Esophagus (tissue), 2 donors: ENCODE results near the gene BST2. TPM values are rescaled to one million over a fixed set of nuclear protein-coding genes. Genes with fewer than 3 reads are reported as not detected.
A peak's percentile ranks its signal among the peaks of the same experiment; 100 is the strongest.

Experiments used
- H3K27ac ChIP-seq, 2 donors: one replicate each; pipeline ENCODE4 v1.5.1; 2013; ENCODE audit warnings: low read depth in 2 of 2, mild to moderate bottlenecking in 2 of 2, inconsistent platforms in 1 of 2, low read length in 1 of 2, moderate library complexity in 1 of 2
- H3K27me3 ChIP-seq, 2 donors: one replicate each; pipeline ENCODE4 v1.6.1; 2013; ENCODE audit warnings: low read length in 2 of 2, control low read depth in 1 of 2, mild to moderate bottlenecking in 1 of 2; ENCODE audit not compliant: insufficient read depth in 2 of 2, control insufficient read depth in 1 of 2
- H3K36me3 ChIP-seq, 2 donors: one replicate each; pipeline ENCODE4 v1.6.1; 2013; ENCODE audit warnings: low read length in 1 of 2; ENCODE audit not compliant: control insufficient read depth in 2 of 2, insufficient read depth in 2 of 2
- H3K4me1 ChIP-seq, 2 donors: one replicate each; pipeline ENCODE4 v1.6.1; 2013; ENCODE audit warnings: low read length in 1 of 2; ENCODE audit not compliant: control insufficient read depth in 2 of 2, insufficient read depth in 2 of 2
- H3K4me3 ChIP-seq, 2 donors: one replicate each; pipeline ENCODE4 v1.5.1; 2013; ENCODE audit warnings: low read length in 2 of 2, mild to moderate bottlenecking in 2 of 2, low read depth in 1 of 2, moderate library complexity in 1 of 2
- H3K9me3 ChIP-seq, 2 donors: one replicate each; pipeline ENCODE4 v1.6.1; 2013; ENCODE audit warnings: mild to moderate bottlenecking in 2 of 2, low read depth in 1 of 2, low read length in 1 of 2, moderate library complexity in 1 of 2; ENCODE audit not compliant: control insufficient read depth in 2 of 2, insufficient read depth in 1 of 2
- WGBS, 2 donors: extraction: QIAGEN DNeasy Blood & Tissue Kit; methylation state at CpG; one replicate each; pipeline ENCODE4 v1.1.7; 2013; 5-methylcytosine and 5-hydroxymethylcytosine counted together
- polyA plus RNA-seq, 2 donors: library from polyadenylated mRNA; stranded (reverse); fragments of 200-250 nt; gene quantifications; one replicate each; pipeline ENCODE4 v1.2.3, GENCODE V29; 2013
- donor health status: healthy with polysubstance abuse.
- donor health status: Bipolar disorder and iron deficiency.

Gene BST2
- polyA plus RNA-seq, 2 donors, result 8.5 to 17.6 TPM

GRCh38 chr19:17436874-17437267, 31.4 kb upstream of the BST2 start:
- no peaks in the 10 kb centered on the region for H3K4me1 ChIP-seq
- no peaks in the 10 kb centered on the region for H3K27me3 ChIP-seq
- H3K36me3 ChIP-seq, result no peaks in the 10 kb centered on the region
- H3K9me3 ChIP-seq, result peaks cover 0 to 6% of the 10 kb centered on the region in 2 donors
- no peak overlapping the region for H3K4me3 ChIP-seq
- WGBS, 2 donors, result 73 to 77% methylated on average over 7 of the region's 7 CpGs
- no peak overlapping the region for H3K27ac ChIP-seq

- Histone ChIP-seq H3K4me1 (no peaks in the 10 kb centered on the region), H3K27ac (no peak overlapping the region)
- 96 to 97% methylated on average over 25 of the region's 25 CpGs for WGBS, 2 donors
Measured at GRCh38 chr19:17436094-17436873, 30.9 kb upstream of the BST2 start.

GRCh38 chr19:17435218-17435617, 29.8 kb upstream of the BST2 start:
- Histone ChIP-seq H3K4me1 (no peaks in the 10 kb centered on the region), H3K4me3 (no peak overlapping the region), H3K27ac (no peak overlapping the region), H3K27me3 (no peaks in the 10 kb centered on the region), H3K36me3 (no peaks in the 10 kb centered on the region), H3K9me3 (peaks cover 0 to 6% of the 10 kb centered on the region in 2 donors)
- 84 to 87% methylated on average over 7 of the region's 7 CpGs for WGBS, 2 donors

More at GRCh38 chr19:17436094-17436873, 30.9 kb upstream of the BST2 start:
- Histone ChIP-seq H3K36me3 (no peaks in the 10 kb centered on the region), H3K27me3 (no peaks in the 10 kb centered on the region), H3K4me3 (no peak overlapping the region), H3K9me3 (peaks cover 0 to 6% of the 10 kb centered on the region in 2 donors)

GRCh38 chr19:17431417-17431816, 26.0 kb upstream of the BST2 start:
- Histone ChIP-seq H3K27ac (no peak overlapping the region), H3K4me3 (no peak overlapping the region), H3K4me1 (no peaks in the 10 kb centered on the region), H3K9me3 (peaks cover 0 to 5% of the 10 kb centered on the region in 2 donors), H3K27me3 (no peaks in the 10 kb centered on the region), H3K36me3 (no peaks in the 10 kb centered on the region)
- WGBS, 2 donors, result 89 to 91% methylated on average over 7 of the region's 7 CpGs

- WGBS, 2 donors, result 34 to 39% methylated on average over 17 of the region's 17 CpGs
- no peak overlapping the region for H3K4me3 ChIP-seq
- peak overlapping the region in 1 of 2 donors; percentile 28 for H3K27ac ChIP-seq
- no peaks in the 10 kb centered on the region for H3K4me1 ChIP-seq
- H3K27me3 ChIP-seq, result no peaks in the 10 kb centered on the region
- H3K36me3 ChIP-seq, result no peaks in the 10 kb centered on the region
- H3K9me3 ChIP-seq, result no peaks in the 10 kb centered on the region
Measured at GRCh38 chr19:17429641-17430113, 24.2 kb upstream of the BST2 start.

- Histone ChIP-seq H3K4me3 (no peak overlapping the region), H3K36me3 (peaks cover 0 to 8% of the 10 kb centered on the region in 2 donors), H3K27ac (no peak overlapping the region), H3K27me3 (no peaks in the 10 kb centered on the region), H3K4me1 (peaks cover 0 to 2% of the 10 kb centered on the region in 2 donors), H3K9me3 (no peaks in the 10 kb centered on the region)
- 36 to 37% methylated on average over 27 of the region's 27 CpGs for WGBS, 2 donors
Measured at GRCh38 chr19:17424743-17425365, 19.4 kb upstream of the BST2 start.

GRCh38 chr19:17423429-17424208, 18.2 kb upstream of the BST2 start:
- no peaks in the 10 kb centered on the region for H3K9me3 ChIP-seq
- WGBS, 2 donors, result 87 to 91% methylated on average over 20 of the region's 20 CpGs

GRCh38 chr19:17421942-17422341, 16.5 kb upstream of the BST2 start:
- Histone ChIP-seq H3K4me1 (peaks cover 0 to 2% of the 10 kb centered on the region in 2 donors), H3K4me3 (no peak overlapping the region), H3K27me3 (no peaks in the 10 kb centered on the region), H3K36me3 (peaks cover 0 to 8% of the 10 kb centered on the region in 2 donors), H3K9me3 (no peaks in the 10 kb centered on the region), H3K27ac (no peak overlapping the region)
- WGBS, 2 donors, result 97 to 99% methylated on average over 4 of the region's 4 CpGs

More at GRCh38 chr19:17423429-17424208, 18.2 kb upstream of the BST2 start:
- H3K27me3 ChIP-seq, result no peaks in the 10 kb centered on the region
- H3K27ac ChIP-seq, result no peak overlapping the region
- no peak overlapping the region for H3K4me3 ChIP-seq
- peaks cover 0 to 8% of the 10 kb centered on the region in 2 donors for H3K36me3 ChIP-seq
- H3K4me1 ChIP-seq, result peaks cover 0 to 2% of the 10 kb centered on the region in 2 donors

- H3K27ac ChIP-seq, result peak overlapping the region; percentile 32 to 71
- 3 to 6% methylated on average over 21 to 25 of the region's 25 CpGs for WGBS, 2 donors
- peaks cover 0 to 8% of the 10 kb centered on the region in 2 donors for H3K36me3 ChIP-seq
- H3K27me3 ChIP-seq, result no peaks in the 10 kb centered on the region
- peak overlapping the region; percentile 67 to 68 for H3K4me3 ChIP-seq
- no peaks in the 10 kb centered on the region for H3K9me3 ChIP-seq
- H3K4me1 ChIP-seq, result peaks cover 0 to 2% of the 10 kb centered on the region in 2 donors
Measured at GRCh38 chr19:17420475-17420924, 15.1 kb upstream of the BST2 start.
